Lower leg skin (tissue), 3 donors: Measurements from ENCODE around the gene PACSIN2.

ENCODE experiments used
- CTCF ChIP-seq, 3 donors: fragments of 450-650 bp; IDR thresholded peaks; one replicate each; pipeline ENCODE4 v1.5.1; 2016; ENCODE audit warnings: antibody characterized with exemption in 3 of 3, mild to moderate bottlenecking in 3 of 3, moderate library complexity in 2 of 3
- POLR2A ChIP-seq, 2 donors: fragments of 450-650 bp; IDR thresholded peaks; one replicate each; pipeline ENCODE4 v1.6.1; 2016 to 2017; ENCODE audit warnings: antibody characterized with exemption in 2 of 2, mild to moderate bottlenecking in 1 of 2, moderate library complexity in 1 of 2

DNA sequence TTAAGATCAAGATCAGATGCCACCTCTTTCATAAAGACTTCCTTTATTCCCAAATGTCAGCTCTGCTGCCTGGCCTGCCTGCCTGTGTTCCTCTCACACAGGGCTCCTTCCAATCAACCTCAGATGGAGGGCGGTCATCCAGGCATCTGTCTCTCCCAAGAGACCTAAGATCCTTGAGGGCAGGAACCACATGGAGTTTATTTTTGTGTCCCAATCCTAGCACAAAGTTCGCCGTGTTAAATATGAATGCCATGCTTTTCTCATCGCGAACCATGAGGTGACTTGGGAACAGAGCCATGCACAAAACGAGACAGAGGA, 85.2 kb downstream of the PACSIN2 start:
- no peak for TF ChIP-seq CTCF (IDR thresholded peaks at IDR 0.05)
- TF ChIP-seq POLR2A (IDR thresholded peaks at IDR 0.05), result no peak
